GM21528 (cell line): ENCODE measurements around the gene ADGRV1.
"Not testable (repeated sequence)": the region's sequence is repeated elsewhere in the genome, so short reads cannot be mapped to it uniquely, and the experiment has no call there.

Experiments
- ATAC-seq: cut with Tn5 transposase; IDR thresholded peaks from one replicate; pipeline ENCODE4 v1.9.1; 2021; ENCODE audit warnings: mild to moderate bottlenecking, moderate library complexity; ENCODE audit not compliant: unreplicated experiment, low FRiP score

The ADGRV1 gene

GRCh38 chr5:91016954-91017700 is 458.5 kb downstream of the ADGRV1 start:
- ATAC-seq, result no peak

- ATAC-seq, result no peak
Observed at GRCh38 chr5:91018200-91018599, 459.6 kb downstream of the ADGRV1 start.

GRCh38 chr5:91018712-91019371 is 460.2 kb downstream of the ADGRV1 start:
- ATAC-seq, result no peak

- no peak for ATAC-seq
Observed at GRCh38 chr5:91020065-91020800, 461.6 kb downstream of the ADGRV1 start.

- ATAC-seq, result no peak
Observed at GRCh38 chr5:91022518-91022917, 463.9 kb downstream of the ADGRV1 start.

GRCh38 chr5:91024206-91024605 is 465.6 kb downstream of the ADGRV1 start:
- ATAC-seq, result no peak

GRCh38 chr5:91024727-91025126 is 466.1 kb downstream of the ADGRV1 start:
- ATAC-seq, result no peak

- ATAC-seq, result no peak
Observed at GRCh38 chr5:91025449-91025848, 466.9 kb downstream of the ADGRV1 start.

GRCh38 chr5:91025956-91026355 is 467.4 kb downstream of the ADGRV1 start:
- ATAC-seq, result no peak

GRCh38 chr5:91026466-91026865 is 467.9 kb downstream of the ADGRV1 start:
- no peak for ATAC-seq

- no peak for ATAC-seq
Observed at GRCh38 chr5:91027405-91028139, 469.0 kb downstream of the ADGRV1 start.

- no peak for ATAC-seq
Observed at GRCh38 chr5:91028499-91028956, 469.9 kb downstream of the ADGRV1 start.

- no peak for ATAC-seq
Observed at GRCh38 chr5:91030521-91031401, 472.2 kb downstream of the ADGRV1 start.

- ATAC-seq, result no peak
Observed at GRCh38 chr5:91031402-91031752, 472.8 kb downstream of the ADGRV1 start.

GRCh38 chr5:91032125-91032524 is 473.5 kb downstream of the ADGRV1 start:
- ATAC-seq, result no peak

GRCh38 chr5:91033370-91033769 is 474.8 kb downstream of the ADGRV1 start:
- ATAC-seq, result no peak

- no peak for ATAC-seq
Observed at GRCh38 chr5:91038180-91038808, 479.7 kb downstream of the ADGRV1 start.

GRCh38 chr5:91041132-91041531 is 482.5 kb downstream of the ADGRV1 start:
- ATAC-seq, result not testable (repeated sequence)

GRCh38 chr5:91042247-91042935 is 483.8 kb downstream of the ADGRV1 start:
- no peak for ATAC-seq
